GM12892 (cell line): Measurements from ENCODE around the gene CDK5R1.

Experiments used
- POLR2A ChIP-seq: IDR thresholded peaks from 2 replicates; pipeline ENCODE4 v1.6.1; 2011; ENCODE audit warnings: low read depth, low read length, control low read depth
- POLR2AphosphoS5 ChIP-seq: IDR thresholded peaks from 2 replicates; pipeline ENCODE4 v1.6.1; 2011; ENCODE audit warnings: low read depth, low read length, control low read depth
- TAF1 ChIP-seq: IDR thresholded peaks from 2 replicates; pipeline ENCODE4 v1.6.1; 2011; ENCODE audit warnings: low read depth, mild to moderate bottlenecking, control low read depth, low read length, borderline replicate concordance

DNA sequence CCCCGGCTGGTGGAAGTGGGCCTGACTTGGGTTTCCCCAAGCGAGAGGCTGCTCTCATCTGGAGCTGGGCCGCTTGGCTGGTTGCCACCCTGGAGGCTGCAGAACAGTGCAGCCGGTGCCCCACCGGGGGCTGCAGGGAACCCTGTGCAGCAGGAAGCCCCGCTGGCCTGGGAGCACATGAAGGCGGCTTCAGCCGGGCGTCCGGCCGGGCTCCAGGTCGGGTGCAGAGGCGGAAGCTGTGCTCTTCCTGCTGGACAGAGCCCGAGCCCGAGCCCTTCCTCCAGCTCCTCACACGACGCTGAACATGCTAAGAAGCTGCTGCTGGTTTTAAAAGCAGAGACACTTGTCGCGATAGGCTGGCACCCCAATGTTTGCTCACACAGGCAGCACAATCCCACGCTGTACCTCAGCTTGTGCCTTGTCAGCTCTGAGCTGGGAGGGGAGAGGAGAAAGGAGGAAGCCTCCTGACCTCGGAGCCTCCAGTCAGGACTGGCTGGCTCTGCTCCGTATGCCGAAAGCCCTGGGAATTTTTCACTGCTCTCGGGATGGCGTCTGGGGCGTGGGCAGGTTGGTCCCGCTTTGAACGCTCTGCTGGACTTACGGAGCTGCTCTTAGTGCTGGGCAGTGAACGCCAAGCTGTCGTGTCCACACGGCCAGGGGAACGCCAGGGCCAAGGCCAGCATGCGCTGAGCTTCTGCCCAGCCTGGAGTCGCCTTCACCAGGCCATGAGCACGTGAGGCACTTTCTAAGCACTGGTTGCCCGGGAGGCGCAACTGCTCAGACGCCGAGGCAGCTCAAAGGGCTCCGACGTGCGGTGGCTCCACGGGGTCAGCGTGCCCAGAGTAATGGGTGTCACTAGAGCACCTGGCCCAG is 8.8 kb downstream of the CDK5R1 start:
- TF ChIP-seq POLR2A (no peak), TAF1 (no peak), POLR2AphosphoS5 (no peak)
